ENCODE results near the gene GPAT2.
"Not testable (repeated sequence)": the region's sequence is repeated elsewhere in the genome, so short reads cannot be mapped to it uniquely, and the experiment has no call there.

Gene GPAT2, protein sequence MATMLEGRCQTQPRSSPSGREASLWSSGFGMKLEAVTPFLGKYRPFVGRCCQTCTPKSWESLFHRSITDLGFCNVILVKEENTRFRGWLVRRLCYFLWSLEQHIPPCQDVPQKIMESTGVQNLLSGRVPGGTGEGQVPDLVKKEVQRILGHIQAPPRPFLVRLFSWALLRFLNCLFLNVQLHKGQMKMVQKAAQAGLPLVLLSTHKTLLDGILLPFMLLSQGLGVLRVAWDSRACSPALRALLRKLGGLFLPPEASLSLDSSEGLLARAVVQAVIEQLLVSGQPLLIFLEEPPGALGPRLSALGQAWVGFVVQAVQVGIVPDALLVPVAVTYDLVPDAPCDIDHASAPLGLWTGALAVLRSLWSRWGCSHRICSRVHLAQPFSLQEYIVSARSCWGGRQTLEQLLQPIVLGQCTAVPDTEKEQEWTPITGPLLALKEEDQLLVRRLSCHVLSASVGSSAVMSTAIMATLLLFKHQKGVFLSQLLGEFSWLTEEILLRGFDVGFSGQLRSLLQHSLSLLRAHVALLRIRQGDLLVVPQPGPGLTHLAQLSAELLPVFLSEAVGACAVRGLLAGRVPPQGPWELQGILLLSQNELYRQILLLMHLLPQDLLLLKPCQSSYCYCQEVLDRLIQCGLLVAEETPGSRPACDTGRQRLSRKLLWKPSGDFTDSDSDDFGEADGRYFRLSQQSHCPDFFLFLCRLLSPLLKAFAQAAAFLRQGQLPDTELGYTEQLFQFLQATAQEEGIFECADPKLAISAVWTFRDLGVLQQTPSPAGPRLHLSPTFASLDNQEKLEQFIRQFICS

DNA sequence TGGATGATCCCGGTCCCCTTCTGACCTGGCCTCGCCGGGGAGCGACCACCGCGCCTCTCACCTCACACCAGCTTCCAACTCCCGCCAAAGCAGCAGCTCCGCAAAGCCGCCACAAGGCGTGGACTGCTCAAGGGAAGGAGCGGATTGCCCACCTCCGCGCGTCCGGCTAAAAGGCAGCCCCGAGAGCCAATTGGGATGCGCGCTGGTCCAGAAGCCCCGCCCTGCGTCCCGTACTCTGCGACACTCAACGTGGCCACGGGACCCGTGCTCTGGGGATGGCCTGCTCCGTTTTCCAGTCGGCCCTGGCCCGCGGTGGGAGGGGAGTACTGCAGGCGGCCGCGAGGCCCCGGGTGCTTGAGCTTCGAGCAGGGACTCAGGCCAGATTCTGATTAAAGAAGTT, at the start of gene GPAT2:
GPAT2 (minus strand) TSS at position 125 of the 400 bp plus-strand sequence. CDS start 2,557 bp downstream, outside the sequence.
- DNase-seq (ENCODE audit: low read depth) = not testable (repeated sequence)

GRCh38 chr2:96083989-96084857, 49.5 kb upstream of the GPAT2 start:
- DNase-seq (ENCODE audit: low read depth) = no peak

DNA sequence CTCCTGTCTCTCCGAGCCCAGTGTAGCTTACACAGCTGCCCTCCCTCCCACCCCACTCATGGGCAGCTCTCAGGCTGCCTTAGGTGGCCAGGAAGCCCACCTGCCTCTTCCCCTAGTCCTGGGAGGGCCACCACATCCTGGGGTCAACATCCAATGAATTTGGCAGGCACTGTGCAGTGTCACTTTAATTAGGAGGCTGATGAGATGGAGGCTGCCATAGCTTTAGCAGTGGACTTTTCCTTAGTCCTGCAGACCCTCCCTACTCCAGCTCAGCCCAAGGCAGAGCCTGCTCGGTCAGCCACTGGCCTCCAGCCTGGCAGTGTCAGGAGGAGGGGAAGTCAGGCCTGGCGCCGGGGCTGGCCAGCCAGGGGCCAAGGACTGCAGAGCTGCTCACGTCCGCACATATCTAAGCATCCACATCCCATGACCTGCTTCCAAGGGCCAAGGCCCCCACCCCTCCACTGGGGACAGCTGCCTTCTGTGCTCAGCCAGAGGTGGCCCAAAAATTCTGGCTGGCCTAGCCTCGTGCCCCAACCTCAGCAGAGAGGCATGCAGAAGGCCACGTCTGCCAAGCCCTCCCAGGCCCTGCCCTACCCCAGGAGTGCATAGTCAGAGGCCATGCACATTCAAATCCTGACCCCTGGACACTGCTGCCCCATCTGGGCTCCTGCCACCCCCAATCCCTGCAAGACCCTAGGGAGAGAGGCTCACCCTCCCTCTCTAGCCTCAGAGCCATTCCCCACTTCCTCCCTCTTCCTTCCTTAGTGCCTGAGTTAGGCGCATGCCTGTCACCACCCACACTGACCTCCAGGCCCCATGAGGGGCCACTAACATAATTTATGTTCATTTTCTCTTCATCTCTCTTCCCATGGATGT, 48.6 kb upstream of the GPAT2 start:
- DNase-seq (ENCODE audit: low read depth) = no peak

GRCh38 chr2:96082211-96083063, 47.7 kb upstream of the GPAT2 start:
- DNase-seq (ENCODE audit: low read depth) = no peak

- DNase-seq (ENCODE audit: low read depth) = no peak
Observed at GRCh38 chr2:96081042-96081441, 46.3 kb upstream of the GPAT2 start.

- no peak for DNase-seq (ENCODE audit: low read depth)
Observed at GRCh38 chr2:96075199-96075771, 40.6 kb upstream of the GPAT2 start.

DNA sequence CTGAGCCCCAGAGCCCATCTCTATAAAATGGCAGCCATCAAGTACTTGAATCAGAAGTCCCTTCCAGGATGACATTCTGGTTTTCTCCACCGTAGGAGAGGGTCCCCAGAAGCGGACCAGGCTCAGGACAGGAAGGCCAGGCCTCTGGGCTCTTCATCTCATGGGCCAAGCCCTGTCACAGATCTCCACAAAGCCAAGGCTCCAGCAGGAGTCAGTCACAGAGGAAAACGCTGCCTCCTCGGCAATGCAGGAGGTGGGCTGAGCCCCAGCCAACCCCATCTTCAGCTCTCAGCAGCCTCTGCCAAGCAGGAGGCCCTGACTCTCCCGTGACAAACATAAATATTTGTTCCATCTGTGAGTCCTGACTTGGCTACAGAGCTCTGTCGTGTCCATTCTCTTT, 39.4 kb upstream of the GPAT2 start:
- DNase-seq (ENCODE audit: low read depth) = no peak

GRCh38 chr2:96073170-96073775, 38.6 kb upstream of the GPAT2 start:
- no peak for DNase-seq (ENCODE audit: low read depth)

DNA sequence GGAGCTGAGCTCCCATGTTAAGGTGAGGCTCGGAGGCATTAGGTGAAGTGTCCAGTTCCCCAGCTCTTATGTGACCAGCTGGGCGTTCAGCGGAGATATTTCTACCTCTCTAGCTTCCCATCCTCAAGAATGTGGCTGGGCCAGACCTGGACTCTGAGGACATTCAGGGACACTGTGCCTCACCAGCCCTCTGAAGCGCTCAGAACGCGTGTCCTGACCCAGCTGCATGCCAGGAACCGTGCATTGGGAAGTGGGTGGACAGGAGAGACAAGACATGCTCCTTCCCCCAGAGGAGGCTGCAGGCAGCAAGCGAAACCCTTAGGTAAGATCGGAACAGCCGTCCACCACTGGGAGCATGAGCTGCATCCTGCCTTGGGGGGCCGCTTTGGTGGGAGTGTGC, 38.0 kb upstream of the GPAT2 start:
- no peak for DNase-seq (ENCODE audit: low read depth)

DNA sequence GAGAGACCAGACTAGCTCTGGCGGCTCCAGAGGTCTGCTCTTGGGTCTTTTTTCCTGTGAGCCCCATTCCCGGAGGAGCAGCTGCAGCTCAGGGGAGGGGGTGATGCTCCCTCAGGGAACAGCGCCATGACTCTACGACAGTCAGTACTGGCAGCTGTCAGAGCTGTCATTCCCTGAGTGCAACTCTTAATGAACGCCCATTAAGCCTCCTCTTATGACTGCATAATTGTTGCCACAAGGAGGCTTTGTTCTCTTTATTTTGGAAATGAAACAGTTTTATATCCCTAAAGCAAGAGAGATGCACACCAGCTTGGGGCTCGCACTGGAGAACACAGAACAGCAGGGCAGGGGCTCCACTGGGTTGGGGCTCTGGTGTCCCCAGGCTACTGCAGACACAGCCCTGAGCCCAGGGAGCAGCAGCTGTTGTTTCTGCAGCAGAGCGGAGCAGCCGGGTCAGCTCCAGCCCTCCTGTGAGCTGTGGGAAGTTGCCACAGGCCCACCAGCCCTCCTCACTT, 37.3 kb upstream of the GPAT2 start:
- DNase-seq (ENCODE audit: low read depth) = not testable (repeated sequence)

DNA sequence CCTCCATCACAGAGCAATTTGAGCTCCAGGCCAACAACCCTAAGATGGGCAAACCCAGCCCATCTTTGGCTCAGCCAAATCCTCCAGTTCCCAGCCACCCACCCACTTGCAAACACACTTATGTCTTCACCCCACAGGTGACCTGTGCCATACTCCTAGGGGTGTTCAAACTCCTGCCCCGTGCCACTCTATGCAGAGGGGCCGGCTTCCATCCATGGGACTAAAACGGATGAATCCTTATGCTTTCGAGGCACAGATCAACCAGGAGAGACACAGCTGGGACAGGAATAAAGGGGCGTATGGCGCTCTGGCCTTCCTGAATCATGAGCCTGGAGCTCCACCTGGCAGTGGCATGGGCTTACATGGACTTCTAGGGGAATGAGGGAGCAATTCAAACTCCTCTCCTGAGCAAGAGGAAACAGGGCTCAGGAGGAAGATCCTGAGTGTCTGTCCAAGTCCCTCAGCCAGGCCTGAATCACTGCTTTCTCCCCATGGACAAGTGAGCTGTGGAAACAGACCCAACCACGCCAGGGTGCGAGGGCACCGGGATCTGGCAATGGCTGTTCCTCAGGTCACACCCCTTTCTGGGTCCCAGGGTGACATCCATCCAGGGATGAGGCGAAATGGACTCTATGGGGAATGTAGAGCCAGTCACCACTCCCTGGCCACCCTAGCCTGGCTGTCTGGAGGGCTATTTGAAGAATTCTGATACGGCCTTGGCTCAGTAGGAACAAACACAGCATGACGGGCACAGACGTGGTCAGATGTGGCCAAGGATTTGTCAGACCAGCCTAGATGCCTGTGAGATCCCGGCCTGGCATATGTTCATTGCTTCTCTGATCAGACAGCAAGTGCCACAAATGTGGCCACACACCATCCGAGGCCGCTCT, 36.6 kb upstream of the GPAT2 start:
- DNase-seq (ENCODE audit: low read depth) = not testable (repeated sequence)

DNA sequence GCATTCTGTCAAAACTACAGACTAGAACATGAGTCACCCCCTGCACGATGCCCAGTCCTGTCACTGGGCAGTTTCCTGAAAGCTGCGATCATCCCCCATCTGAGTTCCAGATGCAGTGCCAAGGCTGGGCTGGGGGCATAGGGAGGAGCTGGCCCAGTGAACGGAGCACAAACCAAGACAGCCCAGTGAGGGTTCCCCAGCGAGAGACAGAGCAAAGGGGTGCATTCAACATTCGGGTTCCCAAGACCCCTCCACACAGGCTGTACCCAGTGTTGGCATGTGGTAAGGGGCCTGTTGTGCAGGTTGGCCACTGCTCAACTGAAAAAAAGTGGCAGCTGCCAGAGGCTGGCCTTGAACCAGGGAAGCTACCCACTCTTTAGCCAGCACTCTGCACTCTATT, 35.6 kb upstream of the GPAT2 start:
- DNase-seq (ENCODE audit: low read depth) = not testable (repeated sequence)

- not testable (repeated sequence) for DNase-seq (ENCODE audit: low read depth)
Observed at GRCh38 chr2:96069878-96070277, 35.2 kb upstream of the GPAT2 start.

DNA sequence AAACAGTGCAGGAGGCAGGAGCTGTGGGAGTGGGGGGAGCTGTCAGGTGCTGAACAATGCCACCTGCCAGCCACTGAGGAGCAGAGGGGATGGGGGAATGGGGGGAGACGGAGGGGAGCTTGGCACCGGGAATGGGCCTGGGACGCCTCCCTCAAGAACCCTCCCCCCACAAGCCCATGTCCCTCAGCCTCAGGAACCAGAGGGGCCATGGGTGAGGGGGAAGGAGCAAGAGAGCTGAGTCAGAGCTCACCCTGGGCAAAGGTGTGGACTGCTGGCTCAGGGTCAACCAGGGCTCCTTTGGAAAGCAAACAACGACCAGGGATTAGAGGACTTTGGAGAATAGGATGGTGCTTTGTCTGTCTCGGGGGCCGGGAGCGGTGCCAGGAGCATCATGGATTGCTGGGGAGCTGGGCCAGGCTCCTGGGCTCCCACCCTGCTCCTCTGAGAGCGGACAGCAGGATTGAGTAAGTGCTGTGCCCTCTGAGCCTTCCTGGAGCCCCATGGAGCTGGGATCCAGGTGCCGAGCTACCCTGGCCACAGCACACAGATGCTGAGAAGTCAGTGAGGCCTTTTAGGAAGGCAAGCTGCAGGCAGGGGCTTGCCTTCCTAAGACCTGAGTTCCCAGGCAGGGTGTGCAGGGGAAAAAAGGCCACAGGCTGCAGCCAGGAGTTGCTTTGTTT, 33.3 kb upstream of the GPAT2 start:
- not testable (repeated sequence) for DNase-seq (ENCODE audit: low read depth)

DNA sequence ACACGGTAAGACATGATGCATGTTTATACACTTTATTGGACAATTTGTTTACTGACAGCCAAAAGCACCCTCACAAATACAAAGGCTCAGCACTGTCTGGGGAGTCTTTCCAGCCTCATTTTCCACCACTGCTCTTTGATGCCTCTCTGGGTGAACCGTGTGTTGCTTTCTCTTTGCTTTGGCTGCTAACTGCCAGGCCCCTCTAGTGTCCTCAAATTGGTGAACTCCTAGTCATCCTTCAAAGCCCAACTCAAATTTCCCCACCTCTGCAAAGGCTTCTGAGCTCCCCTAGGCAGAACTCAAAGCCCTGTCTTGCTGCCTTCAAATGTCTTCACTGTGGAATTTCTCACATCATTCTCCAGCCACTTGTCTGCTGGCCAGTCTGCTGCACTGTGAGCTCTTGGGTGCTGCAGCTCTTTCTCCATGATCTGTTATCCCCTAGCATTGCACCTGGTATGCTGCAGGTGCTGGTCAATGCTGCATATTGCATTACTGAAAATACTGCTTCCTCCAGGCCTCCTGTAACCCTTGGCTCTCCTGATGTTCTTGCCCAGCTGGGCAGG, 32.5 kb upstream of the GPAT2 start:
- DNase-seq (ENCODE audit: low read depth) = not testable (repeated sequence)

GRCh38 chr2:96066511-96066910, 31.8 kb upstream of the GPAT2 start:
- not testable (repeated sequence) for DNase-seq (ENCODE audit: low read depth)

DNA sequence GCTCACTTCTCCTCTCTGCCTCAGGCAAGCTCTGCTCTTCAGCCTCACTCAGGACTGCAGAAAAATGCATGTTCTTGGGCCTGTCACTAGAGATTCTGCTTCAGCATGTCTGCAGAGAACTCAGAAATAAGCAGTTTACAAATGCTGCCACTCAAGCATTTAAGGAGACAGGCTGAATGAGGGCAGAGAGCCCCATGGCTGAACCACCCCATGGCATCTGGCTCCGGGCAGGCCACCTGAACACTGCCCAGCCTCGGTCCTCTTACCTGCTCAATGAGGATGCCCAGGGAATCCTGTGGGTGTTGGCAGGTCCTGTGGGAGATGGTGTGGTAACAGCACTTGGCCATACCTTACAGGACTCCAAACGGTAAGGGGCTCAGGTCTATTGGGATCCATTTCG, 31.2 kb upstream of the GPAT2 start:
- DNase-seq (ENCODE audit: low read depth) = not testable (repeated sequence)
